ENCODE measurements around the gene BMAL1.

DNA sequence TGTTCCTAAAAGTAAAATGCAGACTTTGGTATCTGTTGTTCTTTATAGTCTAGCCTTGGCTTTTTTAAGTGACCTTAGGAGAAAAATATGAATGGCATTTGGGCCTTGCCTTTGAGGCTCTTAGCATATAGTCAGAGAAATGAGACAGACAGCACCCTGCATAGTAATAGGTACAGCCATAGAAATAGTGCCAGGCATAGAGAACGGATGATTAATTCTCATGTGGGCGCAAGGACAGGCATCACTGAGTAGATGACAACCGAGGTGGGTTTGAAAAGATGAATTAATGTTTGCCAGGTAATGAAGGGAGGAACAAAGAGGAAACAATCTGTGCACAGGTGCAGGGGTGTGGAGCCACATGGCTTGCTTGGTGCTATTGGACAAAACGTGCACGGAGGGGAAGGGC lies 90.5 kb downstream of the BMAL1 start:
- TF ChIP-seq POLR2AphosphoS5 (IDR thresholded peaks at IDR 0.05; ENCODE audit: borderline replicate concordance, low read depth, low read length) = no peak
- no peak for TF ChIP-seq EZH2 (IDR thresholded peaks at IDR 0.05)
- no peak for TF ChIP-seq FOXP2 (optimal IDR thresholded peaks at IDR 0.05; ENCODE audit: control extremely low read depth, extremely low read length, insufficient read depth)
